GM12878 (cell line): ENCODE data around the gene SPSB2. TPM values are rescaled to one million over a fixed set of nuclear protein-coding genes. Genes with fewer than 3 reads are reported as not detected.

Experiments
- CBX3 ChIP-seq: fragments of 200-600 bp; sonication (generic); IDR thresholded peaks from 2 replicates; pipeline ENCODE4 v1.6.1; 2016; ENCODE audit warnings: low read depth, borderline replicate concordance
- CREM ChIP-seq: IDR thresholded peaks from 2 replicates; pipeline ENCODE4 v1.6.1; 2014; ENCODE audit warnings: antibody characterized with exemption, low read depth
- IKZF1 ChIP-seq: fragments of 450-650 bp; conservative IDR thresholded peaks from 2 replicates; pipeline ENCODE4 v1.6.1; 2017; ENCODE audit warnings: antibody characterized with exemption, mild to moderate bottlenecking
- MTA3 ChIP-seq: IDR thresholded peaks from 2 replicates; pipeline ENCODE4 v1.6.1; 2012; ENCODE audit warnings: low read length, inconsistent platforms, borderline replicate concordance
- MYC ChIP-seq: IDR thresholded peaks from 2 replicates; pipeline ENCODE4 v1.6.1; 2011; ENCODE audit warnings: mild to moderate bottlenecking, low read length, moderate library complexity, inconsistent platforms; ENCODE audit not compliant: insufficient read depth, insufficient replicate concordance, insufficient read length, severe bottlenecking
- NFYB ChIP-seq: IDR thresholded peaks from 2 replicates; pipeline ENCODE4 v1.6.1; 2011; ENCODE audit warnings: low read depth, mild to moderate bottlenecking, low read length, improper control_type of control experiment, moderate library complexity; ENCODE audit not compliant: insufficient read depth
- POLR2AphosphoS2 ChIP-seq: IDR thresholded peaks from 2 replicates; pipeline ENCODE4 v1.6.1; 2011; ENCODE audit warnings: low read depth, mild to moderate bottlenecking, low read length, improper control_type of control experiment, moderate library complexity
- RELA ChIP-seq: fragments of 450-650 bp; IDR thresholded peaks from 2 replicates; pipeline ENCODE4 v1.8.0; 2014; ENCODE audit warnings: borderline replicate concordance; ENCODE audit not compliant: partially characterized antibody
- SMAD5 ChIP-seq: IDR thresholded peaks from 2 replicates; pipeline ENCODE4 v1.6.1; 2016; ENCODE audit warnings: antibody characterized with exemption, low read depth
- SRF ChIP-seq, 2 experiments: IDR thresholded peaks; 2 replicates each; pipeline ENCODE4 v1.6.1; 2011; ENCODE audit warnings: low read depth in 2 of 2, low read length in 2 of 2, mild to moderate bottlenecking in 1 of 2, moderate library complexity in 1 of 2
- TCF3 ChIP-seq: IDR thresholded peaks from 2 replicates; pipeline ENCODE4 v1.6.1; 2012; ENCODE audit warnings: low read depth, mild to moderate bottlenecking, low read length, borderline replicate concordance; ENCODE audit not compliant: insufficient read depth
- ZZZ3 ChIP-seq: IDR thresholded peaks from 2 replicates; pipeline ENCODE4 v1.6.1; 2011; ENCODE audit warnings: low read depth; ENCODE audit not compliant: control insufficient read depth, insufficient read length
- polyA plus RNA-seq, 11 experiments: library from polyadenylated mRNA; depleted of rRNA in 4 of 11; unstranded in 6 of 11; stranded (reverse) in 5 of 11; fragments of >200 nt; fragmentation: Nextera tagmentation in 4 of 11; fragmentation: Illumina TruSeq in 1 of 11; extraction: Ambion mirVana in 4 of 11; extraction: Trizol in 1 of 11; gene quantifications; 1 replicate in 1 of 11; 2 replicates in 10 of 11; pipeline versions ENCODE4 v1.2.1 to v1.2.3, GENCODE V29; 2011 to 2016; ENCODE audit warnings: inconsistent platforms in 2 of 11, missing spikeins in 2 of 11, low read depth in 1 of 11
- total RNA-seq, 4 experiments: library from RNA; depleted of rRNA in 3 of 4; stranded (reverse); fragments of >200 nt in 3 of 4; fragmentation: Illumina TruSeq in 1 of 4; extraction: Trizol in 1 of 4; gene quantifications; 2 replicates each; pipeline versions ENCODE4 v1.2.1 to v1.2.3, GENCODE V29; 2013 to 2021
- TF ChIP-seq, protein P1 (sequence below), 3 experiments: IDR thresholded peaks in 2 of 3; conservative IDR thresholded peaks in 1 of 3; 2 replicates each; pipeline ENCODE4 v1.5.1; 2011; ENCODE audit warnings: low read depth in 3 of 3, low read length in 3 of 3, mild to moderate bottlenecking in 3 of 3, control low read depth in 2 of 3, moderate library complexity in 2 of 3, inconsistent platforms in 1 of 3, mixed read lengths in 1 of 3; ENCODE audit not compliant: control insufficient read depth in 2 of 3, insufficient read depth in 1 of 3; ENCODE audit errors: extremely low read depth in 1 of 3

The SPSB2 gene
- total and polyA plus RNA-seq, 10 of the 15 experiments (the other 5 are each of a cell fraction or from before 2014, with no cell fraction given), result 0.08 to 5.6 (median 2.7) TPM

DNA sequence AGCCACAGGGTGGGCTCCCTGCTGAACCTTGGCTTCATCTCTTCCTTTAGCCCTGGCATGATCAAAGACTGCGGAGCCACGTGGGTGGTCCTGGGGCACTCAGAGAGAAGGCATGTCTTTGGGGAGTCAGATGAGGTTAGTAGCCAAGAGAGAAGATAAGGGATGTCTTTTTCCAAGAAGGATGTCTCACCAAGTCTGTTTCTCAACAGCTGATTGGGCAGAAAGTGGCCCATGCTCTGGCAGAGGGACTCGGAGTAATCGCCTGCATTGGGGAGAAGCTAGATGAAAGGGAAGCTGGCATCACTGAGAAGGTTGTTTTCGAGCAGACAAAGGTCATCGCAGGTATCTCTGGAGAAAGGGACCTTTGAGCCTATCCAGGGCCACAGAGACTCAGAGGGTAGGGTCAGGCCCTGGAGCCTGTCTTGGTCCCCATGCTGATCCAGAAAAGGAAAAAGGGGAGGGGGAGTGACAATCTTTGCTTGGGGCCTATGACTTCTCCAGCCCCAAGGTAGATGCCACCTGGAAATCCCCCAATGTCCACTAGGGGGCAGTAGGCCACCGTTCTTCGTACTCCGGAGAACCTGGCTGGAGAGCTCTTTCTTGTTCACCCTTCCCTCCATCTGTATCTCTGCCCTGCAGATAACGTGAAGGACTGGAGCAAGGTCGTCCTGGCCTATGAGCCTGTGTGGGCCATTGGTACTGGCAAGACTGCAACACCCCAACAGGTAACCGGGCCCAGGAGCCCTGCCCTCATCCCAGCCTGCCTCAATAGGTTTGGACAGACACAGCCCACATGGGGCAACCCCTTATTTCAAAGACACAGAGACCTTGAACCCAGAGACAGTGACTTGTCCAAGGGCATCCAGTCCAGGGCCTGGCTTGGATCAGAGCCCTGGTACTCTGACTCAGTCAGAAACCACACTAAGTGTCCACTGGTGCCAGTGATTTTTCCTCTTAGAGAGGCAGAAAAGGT lies 3.8 kb downstream of the SPSB2 start (continued):
- TF ChIP-seq MTA3 (no peak), MYC (no peak), IKZF1 (no peak), SRF (IDR thresholded peaks at IDR 0.05; ENCODE audit: low read depth in 2 of 2, low read length in 2 of 2) (no peak), POLR2AphosphoS2 (0 out of 2 replicates have a peak, but pooled peaks have one; percentile 29), RELA (no peak), TCF3 (0 out of 2 replicates have a peak, but pooled peaks have one; percentile 25), CBX3 (no peak), SMAD5 (no peak), ZZZ3 (no peak), NFYB (no peak), CREM (no peak)
- TF ChIP-seq, protein P1, sequence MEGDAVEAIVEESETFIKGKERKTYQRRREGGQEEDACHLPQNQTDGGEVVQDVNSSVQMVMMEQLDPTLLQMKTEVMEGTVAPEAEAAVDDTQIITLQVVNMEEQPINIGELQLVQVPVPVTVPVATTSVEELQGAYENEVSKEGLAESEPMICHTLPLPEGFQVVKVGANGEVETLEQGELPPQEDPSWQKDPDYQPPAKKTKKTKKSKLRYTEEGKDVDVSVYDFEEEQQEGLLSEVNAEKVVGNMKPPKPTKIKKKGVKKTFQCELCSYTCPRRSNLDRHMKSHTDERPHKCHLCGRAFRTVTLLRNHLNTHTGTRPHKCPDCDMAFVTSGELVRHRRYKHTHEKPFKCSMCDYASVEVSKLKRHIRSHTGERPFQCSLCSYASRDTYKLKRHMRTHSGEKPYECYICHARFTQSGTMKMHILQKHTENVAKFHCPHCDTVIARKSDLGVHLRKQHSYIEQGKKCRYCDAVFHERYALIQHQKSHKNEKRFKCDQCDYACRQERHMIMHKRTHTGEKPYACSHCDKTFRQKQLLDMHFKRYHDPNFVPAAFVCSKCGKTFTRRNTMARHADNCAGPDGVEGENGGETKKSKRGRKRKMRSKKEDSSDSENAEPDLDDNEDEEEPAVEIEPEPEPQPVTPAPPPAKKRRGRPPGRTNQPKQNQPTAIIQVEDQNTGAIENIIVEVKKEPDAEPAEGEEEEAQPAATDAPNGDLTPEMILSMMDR (IDR thresholded peaks at IDR 0.05 in 2 of 3, conservative IDR thresholded peaks at IDR 0.05 in 1 of 3; ENCODE audit: control insufficient read depth in 2 of 3, extremely low read depth in 1 of 3, insufficient read depth in 1 of 3, low read depth in 3 of 3, low read length in 3 of 3), result peak; percentile 83 to 87 (median 87)
- TF ChIP-seq, all 136 proteins: peak for 10
